ENCODE data around the gene MGAT5B. TPM values are rescaled to one million over a fixed set of nuclear protein-coding genes. Genes with fewer than 3 reads are reported as not detected.
A peak's percentile ranks its signal among the peaks of the same experiment; 100 is the strongest.

Gene MGAT5B
- total and polyA plus RNA-seq, 9 of the 15 experiments (the other 6 are each of a cell fraction or from before 2014, with no cell fraction given) = 0.09 to 0.43 (median 0.18) TPM; not detected in 4

DNA sequence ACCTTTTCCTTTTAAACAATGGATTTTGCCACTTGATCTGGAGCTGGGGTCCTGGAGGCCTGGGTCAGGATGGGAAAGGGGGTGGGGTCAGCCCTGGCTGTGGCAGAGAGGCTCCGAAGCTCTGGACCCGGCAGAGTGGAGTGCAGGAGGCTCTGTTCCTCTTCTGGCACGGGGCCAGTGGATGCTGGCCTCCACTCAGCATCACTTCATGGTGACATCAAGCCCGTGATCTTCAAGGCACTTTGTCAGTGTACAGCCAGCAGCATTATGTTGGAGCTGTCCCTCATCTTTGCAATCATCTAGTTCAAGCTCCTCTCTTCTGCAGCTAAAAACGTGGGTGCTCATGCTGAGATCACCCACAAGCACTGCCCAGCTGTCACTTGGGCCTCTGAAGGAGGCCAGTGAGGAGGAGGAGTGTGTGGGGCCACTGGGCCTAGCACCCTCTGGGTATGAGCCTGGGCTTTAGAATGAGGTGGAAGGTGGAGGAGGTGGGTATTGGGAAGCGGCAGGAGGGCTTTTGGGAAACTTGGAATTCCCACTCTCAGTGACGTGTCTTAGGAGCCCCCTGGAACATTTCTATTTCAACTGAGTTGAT lies 45.9 kb upstream of the MGAT5B start:
- no peak for TF ChIP-seq ZNF133 (CRISPR knock-in tag; IDR thresholded peaks at IDR 0.05)
- peak; percentile 90 for TF ChIP-seq NFIC (IDR thresholded peaks at IDR 0.05)
- BruUV-seq (replicated peaks) = no TSS peak
- H3K36me3 ChIP-seq (ENCODE audit: control insufficient read depth, insufficient read depth, low read length) = no peaks in the 10 kb centered on the region
- ChIA-PET POLR2A (interaction anchor here (0.9 to 1.6 kb wide), 4 partner anchors 7 to 16 kb away, joined by 3 to 5 read pairs (median 4); no protein-coding TSS in a partner anchor), CTCF (ENCODE audit: low intra/inter-chr PET ratio) (no interaction called here)
- H3K9ac ChIP-seq (ENCODE audit: insufficient read depth in 1 of 2, low read depth in 2 of 2, low read length in 2 of 2) = no peak overlapping the region
- no peak overlapping the region for H2AFZ ChIP-seq (ENCODE audit: low read depth, low read length)
- no peaks in the 10 kb centered on the region for H3K4me1 ChIP-seq (replicated peaks in 1 of 2; ENCODE audit: control insufficient read depth in 2 of 2, insufficient read depth in 2 of 2, low read length in 2 of 2)
- H3K27me3 ChIP-seq (ENCODE audit: control insufficient read depth in 2 of 2, insufficient read depth in 2 of 2, low read length in 2 of 2) = peaks cover 10 to 67% of the 10 kb centered on the region in 2 experiments; a peak in 4 of 5 replicates
- no peak overlapping the region for H3K4me3 ChIP-seq
- H4K20me1 ChIP-seq (replicated peaks; ENCODE audit: control insufficient read depth, insufficient read depth, low read length) = no peaks in the 10 kb centered on the region
- DNase-seq (ENCODE audit: extremely low read depth in 1 of 4, low spot score in 3 of 4) (no peak), FAIRE-seq (no peak), ATAC-seq (no peak; the same call in 2 of the 3 replicates)
- in situ Hi-C loops (cut with MboI) (no loop called here), intact Hi-C loops (cut with micrococcal nuclease) (no loop called here)
- no peaks in the 10 kb centered on the region for H3K9me3 ChIP-seq (replicated peaks; ENCODE audit: control insufficient read depth, insufficient read depth, low read depth, low read length)
- no peak overlapping the region for H3K27ac ChIP-seq (ENCODE audit: extremely low read depth, low read depth, low read length)
- H3K79me2 ChIP-seq (ENCODE audit: control insufficient read depth, insufficient read depth, low read length) = no peaks in the 10 kb centered on the region
- no peak overlapping the region for H3K4me2 ChIP-seq (ENCODE audit: insufficient read depth, low read length)
- WGBS (ENCODE audit: insufficient coverage, low coverage, missing lambda C conversion rate) = 4% methylated on average over 7 of the region's 7 CpGs
- H3K9me1 ChIP-seq (ENCODE audit: control insufficient read depth, insufficient read depth, low read length) = no peaks in the 10 kb centered on the region

DNA sequence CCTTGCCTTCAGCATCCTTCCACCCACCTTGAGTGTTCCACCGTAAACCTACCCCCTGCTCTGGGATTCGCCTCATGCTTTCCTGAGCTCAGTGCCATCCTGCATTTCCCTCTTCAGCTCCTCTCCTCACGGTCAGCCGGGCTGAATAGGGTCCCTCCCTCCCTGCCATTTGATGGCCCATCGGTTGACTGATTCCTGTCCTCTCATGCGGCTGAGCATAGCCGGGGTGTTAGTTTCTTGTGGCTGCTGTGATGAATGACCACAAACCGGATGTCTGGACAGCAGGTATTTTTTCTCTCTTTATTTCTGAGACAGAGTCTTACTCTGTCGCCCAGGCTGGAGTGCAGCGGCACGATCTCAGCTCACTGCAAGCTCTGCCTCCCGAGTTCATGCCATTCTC lies 44.1 kb upstream of the MGAT5B start:
- no peak for DNase-seq (ENCODE audit: extremely low read depth in 1 of 4, low spot score in 3 of 4)
- POLR2A ChIA-PET = interaction anchor here (0.8 to 1.0 kb wide), 3 partner anchors 10 to 92 kb away, joined by 3 to 4 read pairs (median 3); no protein-coding TSS in a partner anchor
- in situ Hi-C loops (cut with MboI) = no loop called here
- TF ChIP-seq, protein P1, sequence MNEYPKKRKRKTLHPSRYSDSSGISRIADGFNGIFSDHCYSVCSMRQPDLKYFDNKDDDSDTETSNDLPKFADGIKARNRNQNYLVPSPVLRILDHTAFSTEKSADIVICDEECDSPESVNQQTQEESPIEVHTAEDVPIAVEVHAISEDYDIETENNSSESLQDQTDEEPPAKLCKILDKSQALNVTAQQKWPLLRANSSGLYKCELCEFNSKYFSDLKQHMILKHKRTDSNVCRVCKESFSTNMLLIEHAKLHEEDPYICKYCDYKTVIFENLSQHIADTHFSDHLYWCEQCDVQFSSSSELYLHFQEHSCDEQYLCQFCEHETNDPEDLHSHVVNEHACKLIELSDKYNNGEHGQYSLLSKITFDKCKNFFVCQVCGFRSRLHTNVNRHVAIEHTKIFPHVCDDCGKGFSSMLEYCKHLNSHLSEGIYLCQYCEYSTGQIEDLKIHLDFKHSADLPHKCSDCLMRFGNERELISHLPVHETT (CRISPR knock-in tag; conservative IDR thresholded peaks at IDR 0.05 in 1 of 2, IDR thresholded peaks at IDR 0.05 in 1 of 2) = no peak
- no peak for TF ChIP-seq ZNF644 (tag; IDR thresholded peaks at IDR 0.05; ENCODE audit: low read depth)
- TF ChIP-seq, protein P2, sequence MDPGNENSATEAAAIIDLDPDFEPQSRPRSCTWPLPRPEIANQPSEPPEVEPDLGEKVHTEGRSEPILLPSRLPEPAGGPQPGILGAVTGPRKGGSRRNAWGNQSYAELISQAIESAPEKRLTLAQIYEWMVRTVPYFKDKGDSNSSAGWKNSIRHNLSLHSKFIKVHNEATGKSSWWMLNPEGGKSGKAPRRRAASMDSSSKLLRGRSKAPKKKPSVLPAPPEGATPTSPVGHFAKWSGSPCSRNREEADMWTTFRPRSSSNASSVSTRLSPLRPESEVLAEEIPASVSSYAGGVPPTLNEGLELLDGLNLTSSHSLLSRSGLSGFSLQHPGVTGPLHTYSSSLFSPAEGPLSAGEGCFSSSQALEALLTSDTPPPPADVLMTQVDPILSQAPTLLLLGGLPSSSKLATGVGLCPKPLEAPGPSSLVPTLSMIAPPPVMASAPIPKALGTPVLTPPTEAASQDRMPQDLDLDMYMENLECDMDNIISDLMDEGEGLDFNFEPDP (CRISPR knock-in tag; IDR thresholded peaks at IDR 0.05) = no peak
- TF ChIP-seq TFAM (CRISPR knock-in tag; conservative IDR thresholded peaks at IDR 0.05) = no peak
- TF ChIP-seq STAG1 (CRISPR knock-in tag; IDR thresholded peaks at IDR 0.05; ENCODE audit: borderline replicate concordance) = no peak
- no peak for TF ChIP-seq CBX1 (IDR thresholded peaks at IDR 0.05; ENCODE audit: low read depth)
- no peak for TF ChIP-seq NCOA4 (IDR thresholded peaks at IDR 0.05; ENCODE audit: partially characterized antibody)
- no peak for TF ChIP-seq CBFA2T3 (IDR thresholded peaks at IDR 0.05)
- TF ChIP-seq ZFPM2 (CRISPR knock-in tag; IDR thresholded peaks at IDR 0.05) = no peak
- ATAC-seq = no peak
- FAIRE-seq = no peak
- Histone ChIP-seq H3K9me1 (ENCODE audit: control insufficient read depth, insufficient read depth, low read length) (no peaks in the 10 kb centered on the region), H3K27ac (ENCODE audit: extremely low read depth, low read depth, low read length) (no peak overlapping the region), H3K9ac (ENCODE audit: insufficient read depth in 1 of 2, low read depth in 2 of 2, low read length in 2 of 2) (peak overlapping the region in 1 of 2 experiments; percentile 52; a peak in 2 of 4 replicates), H3K27me3 (ENCODE audit: control insufficient read depth in 2 of 2, insufficient read depth in 2 of 2, low read length in 2 of 2) (peaks cover 10 to 66% of the 10 kb centered on the region in 2 experiments; a peak in 4 of 5 replicates), H3K4me1 (replicated peaks in 1 of 2; ENCODE audit: control insufficient read depth in 2 of 2, insufficient read depth in 2 of 2, low read length in 2 of 2) (no peaks in the 10 kb centered on the region; a peak in 1 of 5 replicates), H3K79me2 (ENCODE audit: control insufficient read depth, insufficient read depth, low read length) (no peaks in the 10 kb centered on the region), H3K9me3 (replicated peaks; ENCODE audit: control insufficient read depth, insufficient read depth, low read depth, low read length) (no peaks in the 10 kb centered on the region), H3K36me3 (ENCODE audit: control insufficient read depth, insufficient read depth, low read length) (no peaks in the 10 kb centered on the region), H3K4me2 (ENCODE audit: insufficient read depth, low read length) (no peak overlapping the region), H4K20me1 (replicated peaks; ENCODE audit: control insufficient read depth, insufficient read depth, low read length) (no peaks in the 10 kb centered on the region), H3K4me3 (no peak overlapping the region), H2AFZ (ENCODE audit: low read depth, low read length) (no peak overlapping the region)
- CTCF ChIA-PET (ENCODE audit: low intra/inter-chr PET ratio) = no interaction called here
- BruUV-seq (replicated peaks) = no TSS peak
- intact Hi-C loops (cut with micrococcal nuclease) = no loop called here
- WGBS (ENCODE audit: insufficient coverage, low coverage, missing lambda C conversion rate) = 19% methylated on average over 10 of the region's 12 CpGs
